LNCAP (cell line): Measurements from ENCODE around the gene IL4I1.

Experiments used
- TF ChIP-seq, protein P1 (sequence below): fragments of 450-650 bp; IDR thresholded peaks from 2 replicates; pipeline ENCODE4 v1.5.1; 2017; ENCODE audit warnings: mild to moderate bottlenecking

The IL4I1 gene

DNA sequence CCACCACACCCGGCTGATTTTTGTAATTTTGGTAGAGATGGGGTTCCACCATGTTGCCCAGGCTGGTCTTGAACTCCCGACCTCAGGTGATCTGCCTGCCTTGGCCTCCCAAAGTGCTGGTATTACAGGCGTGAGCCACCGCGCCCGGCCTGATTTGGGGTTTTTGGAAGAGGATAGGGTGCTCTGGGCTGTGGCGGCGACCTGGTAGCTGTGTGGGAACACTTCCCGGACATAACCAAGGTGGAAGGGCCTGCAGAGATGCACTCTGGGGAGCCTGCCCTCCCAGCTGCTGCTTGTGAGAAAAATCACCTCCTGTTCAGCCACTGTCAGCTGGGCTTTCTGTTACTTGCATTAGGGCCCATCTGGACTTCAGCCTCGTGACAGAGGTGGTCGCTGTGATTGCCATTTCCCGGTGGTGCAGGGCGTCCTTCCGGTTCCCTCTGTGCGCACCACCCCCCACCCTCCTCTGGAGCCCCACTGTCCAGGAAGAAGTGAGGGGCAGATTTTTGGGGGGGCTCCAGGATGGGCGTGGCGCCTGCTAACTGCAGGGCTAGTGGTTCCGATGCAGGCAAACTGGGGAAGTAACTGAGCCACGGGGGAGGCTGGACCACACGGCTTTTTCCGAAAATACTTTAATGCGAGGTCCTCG lies 7.5 kb downstream of the IL4I1 start:
- TF ChIP-seq, protein P1, sequence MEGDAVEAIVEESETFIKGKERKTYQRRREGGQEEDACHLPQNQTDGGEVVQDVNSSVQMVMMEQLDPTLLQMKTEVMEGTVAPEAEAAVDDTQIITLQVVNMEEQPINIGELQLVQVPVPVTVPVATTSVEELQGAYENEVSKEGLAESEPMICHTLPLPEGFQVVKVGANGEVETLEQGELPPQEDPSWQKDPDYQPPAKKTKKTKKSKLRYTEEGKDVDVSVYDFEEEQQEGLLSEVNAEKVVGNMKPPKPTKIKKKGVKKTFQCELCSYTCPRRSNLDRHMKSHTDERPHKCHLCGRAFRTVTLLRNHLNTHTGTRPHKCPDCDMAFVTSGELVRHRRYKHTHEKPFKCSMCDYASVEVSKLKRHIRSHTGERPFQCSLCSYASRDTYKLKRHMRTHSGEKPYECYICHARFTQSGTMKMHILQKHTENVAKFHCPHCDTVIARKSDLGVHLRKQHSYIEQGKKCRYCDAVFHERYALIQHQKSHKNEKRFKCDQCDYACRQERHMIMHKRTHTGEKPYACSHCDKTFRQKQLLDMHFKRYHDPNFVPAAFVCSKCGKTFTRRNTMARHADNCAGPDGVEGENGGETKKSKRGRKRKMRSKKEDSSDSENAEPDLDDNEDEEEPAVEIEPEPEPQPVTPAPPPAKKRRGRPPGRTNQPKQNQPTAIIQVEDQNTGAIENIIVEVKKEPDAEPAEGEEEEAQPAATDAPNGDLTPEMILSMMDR, result no peak

DNA sequence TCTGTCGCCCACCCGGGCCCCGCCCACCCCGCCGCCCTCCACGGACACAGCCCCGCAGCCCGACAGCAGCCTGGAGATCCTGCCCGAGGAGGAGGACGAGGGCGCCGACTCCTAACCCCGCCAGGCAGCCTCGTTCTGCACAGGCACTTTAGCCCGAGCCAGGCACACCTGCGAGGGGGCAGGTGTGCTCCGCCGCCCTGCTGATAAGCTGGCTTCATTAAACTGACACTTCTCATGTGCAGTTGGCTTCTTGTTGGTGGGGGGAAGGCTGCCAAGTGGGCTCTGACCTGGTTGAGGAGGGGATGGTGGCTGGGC lies 8.2 kb downstream of the IL4I1 start:
- TF ChIP-seq, protein P1, result no peak

DNA sequence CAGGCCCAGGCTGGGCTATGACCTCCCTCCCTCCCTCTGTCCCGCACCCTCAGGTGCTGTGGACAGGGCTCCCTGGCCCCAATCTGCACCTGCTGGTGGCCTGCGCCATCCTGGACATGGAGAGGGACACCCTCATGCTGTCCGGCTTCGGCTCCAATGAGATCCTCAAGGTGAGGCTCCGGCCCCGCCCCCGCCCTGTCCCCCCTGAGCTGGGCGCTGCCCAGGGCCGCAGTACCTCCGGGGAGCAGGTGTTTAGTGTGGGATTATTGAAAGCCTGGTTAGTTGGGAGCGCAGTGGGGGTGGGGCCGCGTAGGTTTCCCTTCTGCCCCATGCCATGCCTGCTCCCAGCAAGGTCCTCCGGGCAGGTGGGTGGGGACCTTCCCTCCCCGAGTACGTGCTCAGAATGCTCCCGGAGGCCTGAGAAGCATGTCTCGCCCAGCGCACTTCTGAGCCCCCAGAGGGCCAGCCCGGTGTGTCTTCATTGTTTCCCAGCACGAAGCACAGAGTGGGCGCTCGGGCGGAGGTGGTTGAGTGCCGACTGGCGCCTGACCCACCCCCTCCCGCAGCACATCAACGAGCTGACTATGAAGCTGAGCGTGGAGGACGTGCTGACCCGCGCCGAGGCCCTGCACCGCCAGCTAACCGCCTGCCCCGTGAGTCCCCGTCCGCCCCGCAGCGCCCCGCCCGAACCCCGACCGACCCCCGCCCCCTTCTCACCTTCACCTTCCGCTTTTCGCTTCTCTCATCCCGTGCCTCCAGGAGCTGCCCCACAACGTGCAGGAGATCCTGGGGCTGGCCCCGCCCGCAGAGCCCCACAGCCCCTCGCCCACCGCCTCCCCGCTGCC lies 8.8 kb downstream of the IL4I1 start:
- TF ChIP-seq, protein P1, result no peak

DNA sequence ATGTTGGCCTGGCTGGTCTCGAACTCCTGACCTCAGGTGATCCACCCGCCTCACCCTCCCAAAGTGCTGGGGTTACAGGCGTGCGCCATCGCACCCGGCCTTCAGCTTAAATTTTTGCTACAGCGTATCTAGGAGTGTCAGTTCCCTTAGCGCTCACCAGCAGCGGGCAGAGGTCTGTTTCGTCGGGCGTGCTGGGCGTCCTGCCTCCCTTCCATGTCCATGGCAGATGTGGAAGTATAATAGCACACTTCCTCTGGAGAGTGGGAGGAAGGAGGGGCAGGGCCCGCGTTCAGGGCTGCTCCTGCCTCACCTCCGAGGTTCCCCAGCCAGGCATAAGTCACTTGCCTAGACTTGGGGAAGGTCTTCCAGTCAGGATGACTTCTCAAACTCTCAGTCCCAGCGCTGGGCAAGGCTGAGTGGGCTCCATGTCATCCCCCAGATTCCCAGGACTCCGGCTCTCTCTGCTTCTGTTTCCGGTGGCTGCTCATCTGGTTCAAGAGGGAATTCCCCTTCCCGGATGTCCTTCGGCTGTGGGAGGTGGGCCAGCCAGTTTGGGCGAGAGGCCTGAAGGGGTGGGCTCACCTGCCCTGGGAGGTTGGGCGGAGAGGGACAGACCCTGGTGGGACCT lies 9.5 kb downstream of the IL4I1 start:
- TF ChIP-seq, protein P1, result no peak

DNA sequence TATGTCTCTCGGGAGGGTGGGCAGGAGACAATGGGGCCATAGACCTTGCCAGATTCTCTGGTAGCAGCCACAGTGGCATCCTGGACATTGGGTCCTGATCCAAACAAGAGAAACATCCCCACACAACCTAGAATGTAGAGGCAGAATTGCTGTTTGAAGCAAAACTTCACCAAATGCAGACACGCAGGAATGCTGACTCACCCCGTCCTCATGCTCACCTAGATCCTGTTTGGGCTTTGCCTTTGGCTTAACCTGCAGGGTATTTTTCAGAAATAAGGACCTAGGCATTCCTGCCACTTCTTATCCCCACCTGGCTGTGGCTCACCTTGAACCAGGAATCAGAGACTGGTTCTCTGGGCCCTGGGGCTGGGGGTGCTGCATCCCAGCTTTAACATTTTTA lies 11.9 kb downstream of the IL4I1 start:
- TF ChIP-seq, protein P1, result no peak

DNA sequence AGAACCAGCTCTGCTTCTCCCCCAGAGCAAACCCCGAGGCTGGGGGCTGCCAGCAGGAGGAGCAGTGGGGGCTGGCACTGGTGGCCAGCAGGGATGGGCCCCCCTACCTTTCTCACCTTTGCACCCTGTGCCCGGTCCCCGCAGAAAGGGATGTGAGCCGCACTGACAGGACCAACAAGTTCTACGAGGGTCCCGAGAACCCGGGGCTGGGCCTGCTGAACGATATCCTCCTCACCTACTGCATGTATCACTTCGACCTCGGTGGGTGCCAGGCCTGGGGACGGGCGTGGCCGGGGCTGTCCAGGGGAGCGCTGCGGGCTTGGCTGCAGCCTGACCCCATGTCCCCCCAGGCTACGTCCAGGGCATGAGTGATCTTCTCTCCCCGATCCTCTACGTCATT lies 12.6 kb downstream of the IL4I1 start:
- TF ChIP-seq, protein P1, result no peak

DNA sequence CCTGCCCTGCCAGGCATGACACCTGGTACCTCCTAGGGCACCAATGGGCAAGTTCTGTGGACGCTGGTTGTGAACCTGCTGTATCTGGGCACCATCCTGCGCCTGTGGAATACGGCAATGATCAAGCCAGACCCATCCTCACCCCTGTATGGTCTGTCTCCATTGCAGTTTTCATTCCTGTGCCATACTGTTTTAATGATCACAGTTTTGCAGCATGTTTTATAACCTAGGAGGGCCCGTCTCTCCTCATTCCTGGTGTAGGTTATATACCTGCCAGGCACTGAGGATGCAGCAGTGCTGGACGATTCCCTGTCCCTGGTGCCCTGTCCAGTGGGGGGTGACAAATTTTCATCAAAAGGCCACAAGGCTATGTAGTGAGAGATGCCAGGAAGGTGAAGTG lies 13.6 kb downstream of the IL4I1 start:
- TF ChIP-seq, protein P1, result no peak
